Mesenchymal stem cell (in vitro differentiated cells and primary cell): ENCODE data around the gene ARHGEF4.

Experiments
- DNase-seq: peaks from one replicate; pipeline ENCODE4 v3.0.0-alpha.2; 2013
- H2AFZ ChIP-seq: one replicate; pipeline ENCODE4 v1.6.1; 2013; ENCODE audit warnings: low read depth, mild to moderate bottlenecking, control low read depth, inconsistent platforms, low read length, moderate library complexity
- H2AK5ac ChIP-seq: 2 replicates; pipeline ENCODE4 v1.6.1; 2013; ENCODE audit warnings: low read length, moderate library complexity, mild to moderate bottlenecking, inconsistent platforms; ENCODE audit not compliant: severe bottlenecking
- H2BK120ac ChIP-seq: one replicate; pipeline ENCODE4 v1.6.1; 2013; ENCODE audit warnings: low read depth, mild to moderate bottlenecking, inconsistent platforms, low read length, moderate library complexity
- H2BK12ac ChIP-seq, 2 experiments: one replicate each; pipeline ENCODE4 v1.6.1; 2013; ENCODE audit warnings: inconsistent platforms in 2 of 2, low read length in 2 of 2, mild to moderate bottlenecking in 2 of 2, moderate library complexity in 2 of 2, control low read depth in 1 of 2
- H2BK15ac ChIP-seq: one replicate; pipeline ENCODE4 v1.6.1; 2013; ENCODE audit warnings: mild to moderate bottlenecking, low read depth, inconsistent platforms; ENCODE audit not compliant: poor library complexity, severe bottlenecking
- H2BK5ac ChIP-seq: 2 replicates; pipeline ENCODE4 v1.6.1; 2013; ENCODE audit warnings: low read depth, mild to moderate bottlenecking, low read length, control low read depth, inconsistent platforms; ENCODE audit not compliant: poor library complexity, severe bottlenecking
- H3K14ac ChIP-seq, 2 experiments: one replicate each; pipeline ENCODE4 v1.6.1; 2013; ENCODE audit warnings: inconsistent platforms in 2 of 2, low read length in 2 of 2, control low read depth in 1 of 2, mild to moderate bottlenecking in 1 of 2, moderate library complexity in 1 of 2
- H3K18ac ChIP-seq, 2 experiments: one replicate each; pipeline ENCODE4 v1.6.1; 2013; ENCODE audit warnings: inconsistent platforms in 2 of 2, low read length in 2 of 2, control low read depth in 1 of 2, low read depth in 1 of 2, mild to moderate bottlenecking in 1 of 2
- H3K23ac ChIP-seq, 2 experiments: one replicate each; pipeline ENCODE4 v1.6.1; 2013; ENCODE audit warnings: inconsistent platforms in 2 of 2, low read length in 2 of 2, mild to moderate bottlenecking in 2 of 2, moderate library complexity in 2 of 2, control low read depth in 1 of 2
- H3K27ac ChIP-seq: 2 replicates; pipeline ENCODE4 v1.5.1; 2013; ENCODE audit warnings: mild to moderate bottlenecking, moderate library complexity, low read length, control low read depth, inconsistent platforms; ENCODE audit not compliant: poor library complexity, severe bottlenecking
- H3K27me3 ChIP-seq, 2 experiments: 2 replicates each; pipeline versions ENCODE4 v1.6.1 to v1.7.0; 2013; ENCODE audit warnings: low read length in 2 of 2, mild to moderate bottlenecking in 2 of 2, moderate library complexity in 2 of 2, control low read depth in 1 of 2, inconsistent platforms in 1 of 2; ENCODE audit not compliant: control insufficient read depth in 1 of 2, insufficient read depth in 1 of 2
- H3K36me3 ChIP-seq, 2 experiments: 2 replicates each; pipeline versions ENCODE4 v1.6.1 to v1.7.0; 2013; ENCODE audit warnings: low read length in 2 of 2, control low read depth in 1 of 2, inconsistent platforms in 1 of 2, low read depth in 1 of 2, mild to moderate bottlenecking in 1 of 2; ENCODE audit not compliant: insufficient read depth in 2 of 2, control insufficient read depth in 1 of 2
- H3K4ac ChIP-seq, 2 experiments: one replicate each; pipeline ENCODE4 v1.6.1; 2013; ENCODE audit warnings: inconsistent platforms in 2 of 2, low read length in 2 of 2, mild to moderate bottlenecking in 2 of 2, moderate library complexity in 2 of 2, control low read depth in 1 of 2, low read depth in 1 of 2
- H3K4me1 ChIP-seq: 2 replicates; pipeline ENCODE4 v1.6.1; 2013; ENCODE audit warnings: low read depth, low read length, control low read depth; ENCODE audit not compliant: control insufficient read depth, insufficient read depth
- H3K4me2 ChIP-seq: 2 replicates; pipeline ENCODE4 v1.6.1; 2013; ENCODE audit warnings: low read length, mild to moderate bottlenecking, inconsistent platforms; ENCODE audit not compliant: poor library complexity, severe bottlenecking
- H3K4me3 ChIP-seq, 2 experiments: 2 replicates each; pipeline versions ENCODE4 v1.5.1 to v1.7.0; 2013; ENCODE audit warnings: low read length in 2 of 2, mild to moderate bottlenecking in 2 of 2, control low read depth in 1 of 2, low read depth in 1 of 2; ENCODE audit not compliant: insufficient read depth in 1 of 2
- H3K79me1 ChIP-seq: replicated peaks from 2 replicates; pipeline ENCODE4 v1.6.1; 2013; ENCODE audit warnings: mild to moderate bottlenecking, control low read depth, low read length, inconsistent platforms; ENCODE audit not compliant: poor library complexity, severe bottlenecking
- H3K9ac ChIP-seq: 2 replicates; pipeline ENCODE4 v1.7.0; 2013; ENCODE audit warnings: mild to moderate bottlenecking, low read length, moderate library complexity
- H3K9me3 ChIP-seq: 2 replicates; pipeline ENCODE4 v1.7.0; 2013; ENCODE audit warnings: mild to moderate bottlenecking, low read length; ENCODE audit not compliant: control insufficient read depth
- H4K8ac ChIP-seq: one replicate; pipeline ENCODE4 v1.6.1; 2013; ENCODE audit warnings: inconsistent platforms, mild to moderate bottlenecking, low read length, moderate library complexity
- H4K91ac ChIP-seq: one replicate; pipeline ENCODE4 v1.6.1; 2013; ENCODE audit warnings: mild to moderate bottlenecking, low read length, inconsistent platforms
- WGBS: methylation state at CpG from one replicate; pipeline ENCODE4 v1.1.7; 2013; ENCODE audit warnings: mixed read lengths; 5-methylcytosine and 5-hydroxymethylcytosine counted together

ARHGEF4 gene

DNA sequence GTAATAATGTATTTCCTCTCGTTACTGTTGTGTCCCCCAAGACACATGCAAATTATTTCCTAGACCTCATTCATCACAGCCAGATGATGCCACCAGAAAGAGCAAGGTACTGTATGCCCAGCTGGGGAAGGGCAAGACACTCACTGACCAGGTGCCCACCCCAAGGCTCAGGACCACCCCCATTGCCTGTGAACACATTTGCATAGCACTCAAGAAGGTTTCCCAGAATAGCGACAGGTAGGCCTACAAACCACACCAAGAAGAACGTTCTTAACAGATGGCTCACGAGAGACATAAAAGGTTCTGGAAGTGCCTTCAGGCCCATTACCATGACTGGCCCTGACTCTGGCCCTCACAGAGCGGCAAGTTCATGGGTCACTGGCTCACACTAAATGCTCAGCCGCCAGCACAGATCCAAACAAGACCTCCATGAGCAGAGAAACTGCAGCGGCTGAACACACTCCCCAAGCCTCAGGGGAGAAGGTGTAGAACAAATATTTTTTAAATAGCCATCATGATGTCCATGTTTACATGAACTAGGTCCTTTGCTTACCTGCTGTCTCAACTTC lies 212.5 kb downstream of the ARHGEF4 start:
- Histone ChIP-seq H2BK5ac (no peak overlapping the region), H3K4me1 (peaks cover 4% of the 10 kb centered on the region), H3K4me2 (no peak overlapping the region), H3K4ac (no peak overlapping the region), H3K36me3 (peaks cover 76% of the 10 kb centered on the region in 2 experiments), H3K9me3 (no peaks in the 10 kb centered on the region), H3K23ac (no peak overlapping the region), H3K4me3 (no peak overlapping the region), H2AK5ac (no peak overlapping the region), H4K91ac (no peak overlapping the region), H4K8ac (no peak overlapping the region), H3K18ac (no peak overlapping the region), H2AFZ (no peak overlapping the region), H3K9ac (no peak overlapping the region), H3K27ac (no peak overlapping the region), H3K14ac (no peak overlapping the region), H3K27me3 (no peaks in the 10 kb centered on the region), H2BK12ac (peak overlapping the region in 1 of 2 experiments; percentile 6), H2BK15ac (no peak overlapping the region), H3K79me1 (peaks cover 44% of the 10 kb centered on the region), H2BK120ac (no peak overlapping the region)
- DNase-seq = no peak
- WGBS = 98% methylated on average over 5 of the region's 7 CpGs

DNA sequence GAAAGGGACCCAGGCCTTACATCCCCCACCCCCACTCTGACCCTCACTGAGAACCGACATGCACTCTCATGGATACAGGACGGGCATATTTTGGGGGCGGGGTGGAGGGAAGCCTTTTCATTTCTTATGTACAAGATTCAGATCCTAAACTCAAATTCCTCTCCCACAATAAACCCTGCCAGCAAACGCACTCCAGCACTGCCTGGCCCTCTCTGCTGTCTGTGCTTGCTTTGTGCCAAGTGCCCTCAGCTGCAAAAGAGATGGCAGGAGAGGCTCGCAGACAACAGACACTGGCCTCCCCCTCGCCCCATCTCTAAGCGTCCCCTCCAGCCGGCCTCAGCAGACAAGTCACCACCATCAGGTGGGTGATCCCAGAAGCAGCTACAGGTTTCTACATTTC lies 214.2 kb downstream of the ARHGEF4 start:
- Histone ChIP-seq H2BK5ac (no peak overlapping the region), H3K27ac (no peak overlapping the region), H3K4me1 (peaks cover 8% of the 10 kb centered on the region), H2BK12ac (no peak overlapping the region), H3K27me3 (no peaks in the 10 kb centered on the region), H3K14ac (no peak overlapping the region), H2BK15ac (no peak overlapping the region), H3K18ac (no peak overlapping the region), H2BK120ac (no peak overlapping the region), H2AK5ac (no peak overlapping the region), H3K4me2 (no peak overlapping the region), H3K9me3 (no peaks in the 10 kb centered on the region), H4K8ac (no peak overlapping the region), H3K36me3 (peaks cover 75 to 92% of the 10 kb centered on the region in 2 experiments), H2AFZ (no peak overlapping the region), H3K79me1 (peaks cover 53% of the 10 kb centered on the region), H3K9ac (no peak overlapping the region), H3K4ac (no peak overlapping the region), H4K91ac (no peak overlapping the region), H3K23ac (no peak overlapping the region), H3K4me3 (no peak overlapping the region)
- 99% methylated on average over 8 of the region's 8 CpGs for whole genome bisulfite sequencing
- DNase-seq = no peak

DNA sequence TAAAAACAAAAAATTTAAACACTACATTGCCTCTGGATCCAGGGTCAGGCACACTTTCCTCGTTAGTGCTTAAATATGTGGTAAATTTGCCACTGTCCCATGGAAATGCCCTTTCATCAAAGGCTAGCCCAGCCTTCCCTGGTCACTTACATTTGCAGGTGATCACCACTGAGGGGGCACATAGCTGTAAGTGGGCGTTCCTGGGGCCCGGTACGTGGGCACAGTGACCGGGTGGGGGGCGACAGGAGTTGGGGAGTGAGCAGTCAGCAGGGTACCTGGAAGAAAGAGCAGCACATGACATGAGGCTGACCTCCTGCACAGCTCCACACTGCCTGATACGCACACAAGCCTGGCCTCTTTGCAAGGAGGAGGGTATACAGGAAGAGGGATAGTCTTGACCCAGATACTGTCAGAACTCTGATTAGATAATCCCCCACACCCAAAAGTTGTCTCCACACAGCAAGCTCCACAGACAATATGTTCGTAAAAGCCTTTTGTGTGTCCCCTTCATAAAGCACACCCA lies 216.1 kb downstream of the ARHGEF4 start:
- Histone ChIP-seq H2AFZ (no peak overlapping the region), H3K4ac (no peak overlapping the region), H2BK120ac (no peak overlapping the region), H4K91ac (peak overlapping the region; percentile 43), H3K27ac (no peak overlapping the region), H3K9ac (no peak overlapping the region), H4K8ac (no peak overlapping the region), H3K4me2 (no peak overlapping the region), H3K14ac (no peak overlapping the region), H2BK15ac (no peak overlapping the region), H3K27me3 (no peaks in the 10 kb centered on the region), H2AK5ac (no peak overlapping the region), H3K23ac (no peak overlapping the region), H3K4me1 (peaks cover 11% of the 10 kb centered on the region), H3K4me3 (no peak overlapping the region), H3K9me3 (no peaks in the 10 kb centered on the region), H2BK12ac (no peak overlapping the region), H3K36me3 (peaks cover 67 to 93% of the 10 kb centered on the region in 2 experiments), H3K18ac (no peak overlapping the region), H3K79me1 (peaks cover 53% of the 10 kb centered on the region), H2BK5ac (no peak overlapping the region)
- no peak for DNase-seq
- 98% methylated on average over 7 of the region's 8 CpGs for WGBS

DNA sequence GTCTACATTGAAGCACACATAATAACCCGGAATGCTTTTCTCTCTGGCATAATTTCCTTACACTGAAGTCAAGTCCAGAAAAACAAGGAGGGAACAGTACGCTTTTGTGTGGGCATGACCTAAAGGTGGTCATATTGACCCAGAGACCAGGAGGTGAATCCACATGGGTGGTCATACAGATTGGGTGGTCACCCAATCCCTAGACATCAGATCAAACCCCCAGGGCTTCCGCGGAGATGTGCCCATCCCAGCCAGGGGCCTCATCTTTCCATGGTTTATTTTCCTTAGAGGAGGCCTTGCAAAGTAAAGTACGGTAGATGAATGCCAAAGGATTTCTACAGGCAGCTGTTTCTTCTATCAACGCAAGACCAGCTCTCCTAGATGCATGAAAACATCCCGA lies 217.8 kb downstream of the ARHGEF4 start:
- H2AK5ac ChIP-seq = no peak overlapping the region

More for the DNA sequence above, 217.8 kb downstream of the ARHGEF4 start:
- Histone ChIP-seq H3K4ac (no peak overlapping the region), H2BK15ac (no peak overlapping the region), H3K18ac (no peak overlapping the region), H3K9me3 (no peaks in the 10 kb centered on the region), H2BK120ac (no peak overlapping the region), H3K14ac (no peak overlapping the region), H3K27me3 (no peaks in the 10 kb centered on the region), H3K23ac (no peak overlapping the region), H3K4me2 (no peak overlapping the region), H3K9ac (no peak overlapping the region), H2AFZ (no peak overlapping the region), H3K4me3 (no peak overlapping the region), H3K79me1 (peaks cover 47% of the 10 kb centered on the region), H3K27ac (no peak overlapping the region), H4K8ac (no peak overlapping the region), H2BK5ac (no peak overlapping the region), H3K36me3 (peaks cover 57 to 90% of the 10 kb centered on the region in 2 experiments), H4K91ac (no peak overlapping the region), H3K4me1 (peaks cover 11% of the 10 kb centered on the region), H2BK12ac (no peak overlapping the region)
- no peak for DNase-seq
- 100% methylated on average over 3 of the region's 7 CpGs for WGBS
